Stimulated activated CD8-positive, alpha-beta memory T cell treated with anti-CD3 and anti-CD28 coated beads, Interleukin-7, amount 100 ng/mL, for 48 hours (primary cell): ENCODE results near the gene NOD1.
"Not testable (repeated sequence)": the region's sequence is repeated elsewhere in the genome, so short reads cannot be mapped to it uniquely, and the experiment has no call there.

Experiments used
- DNase-seq, 2 donors: peaks; one replicate each; pipeline ENCODE4 v3.0.0-alpha.2; 2020; ENCODE audit warnings: low read depth in 1 of 2; ENCODE audit errors: extremely low read depth in 1 of 2

NOD1 gene

GRCh38 chr7:30504301-30505173 lies 26.0 kb upstream of the NOD1 start, which contains the start of gene GGCT:
Gene GGCT (minus strand): TSS chr7:30504829. CDS start chr7:30504709, 120 bp downstream.
- peak; percentile 91 to 98 for DNase-seq

GRCh38 chr7:30503274-30504212 lies 25.0 kb upstream of the NOD1 start:
- DNase-seq: no peak

GRCh38 chr7:30502470-30503251 lies 24.1 kb upstream of the NOD1 start:
- DNase-seq: no peak

- DNase-seq: no peak
Measured at GRCh38 chr7:30501264-30501663, 22.7 kb upstream of the NOD1 start.

GRCh38 chr7:30493228-30493627 lies 14.6 kb upstream of the NOD1 start:
- DNase-seq: no peak

- no peak for DNase-seq
Measured at GRCh38 chr7:30491417-30491816, 12.8 kb upstream of the NOD1 start.

- no peak for DNase-seq
Measured at GRCh38 chr7:30487371-30487770, 8.8 kb upstream of the NOD1 start.

- DNase-seq: no peak
Measured at GRCh38 chr7:30485667-30486066, 7.1 kb upstream of the NOD1 start.

- not testable (repeated sequence) for DNase-seq
Measured at GRCh38 chr7:30481416-30481815, 2.8 kb upstream of the NOD1 start.

GRCh38 chr7:30479202-30480120 lies 877 bp upstream of the NOD1 start:
- DNase-seq: no peak

GRCh38 chr7:30476459-30477145 lies 2.0 kb downstream of the NOD1 start:
- no peak for DNase-seq

- no peak for DNase-seq
Measured at GRCh38 chr7:30475580-30475979, 3.0 kb downstream of the NOD1 start.

GRCh38 chr7:30474893-30475292 lies 3.7 kb downstream of the NOD1 start:
- no peak for DNase-seq

GRCh38 chr7:30474485-30474884 lies 4.1 kb downstream of the NOD1 start:
- DNase-seq: no peak

GRCh38 chr7:30473903-30474302 lies 4.7 kb downstream of the NOD1 start:
- DNase-seq: no peak

- no peak for DNase-seq
Measured at GRCh38 chr7:30472784-30473775, 5.5 kb downstream of the NOD1 start.

- DNase-seq: no peak
Measured at GRCh38 chr7:30472081-30472783, 6.4 kb downstream of the NOD1 start.
